A549 (cell line): Measurements from ENCODE around the gene SMARCD1. TPM values are rescaled to one million over a fixed set of nuclear protein-coding genes. Genes with fewer than 3 reads are reported as not detected.

Experiments used
- ATAC-seq, 2 experiments: fragments of 200-7000 bp in 1 of 2; fragments of >200 bp in 1 of 2; cut with Nextera tagmentation in 1 of 2; cut with Tn5 transposase in 1 of 2; 3 replicates each; pipeline versions ENCODE4 v1.8.0 to v1.9.1; 2018 to 2020; ENCODE audit warnings: mild to moderate bottlenecking in 1 of 2, moderate library complexity in 1 of 2
- CTCF ChIA-PET: fragments of 300-600 bp; sonication (Branson Sonifier 250); formaldehyde crosslinking; extraction: SDS; loops from one replicate; lab custom pipeline; 2021; ENCODE audit warnings: antibody characterized with exemption, inconsistent platforms; lab: Yijun Ruan, JAX
- POLR2A ChIA-PET: fragments of 350-600 bp; formaldehyde crosslinking; extraction: SDS; loops from one replicate; lab custom pipeline; 2021; ENCODE audit warnings: antibody characterized with exemption, inconsistent platforms; lab: Yijun Ruan, JAX
- DNase-seq, 2 experiments: peaks; one replicate each; pipeline versions ENCODE4 v3.0.0 to v3.0.0-alpha.2; 2011 to 2016; ENCODE audit warnings: low read depth in 1 of 2, low spot score in 1 of 2
- FAIRE-seq: peaks from 2 replicates; lab custom pipeline; 2011; peaks lifted over from hg19 to GRCh38; lab: Jason Lieb, UNC
- H3K27ac ChIP-seq, 2 experiments: fragments of >200 bp; sonication (Bioruptor Twin); formaldehyde crosslinking; 3 replicates each; pipeline ENCODE4 v1.5.1; 2016 to 2017
- H3K4me1 ChIP-seq: fragments of >200 bp; sonication (Bioruptor Twin); formaldehyde crosslinking; 3 replicates; pipeline ENCODE4 v1.6.1; 2016
- H3K4me2 ChIP-seq: fragments of >200 bp; sonication (Bioruptor Twin); formaldehyde crosslinking; 3 replicates; pipeline ENCODE4 v1.6.1; 2016
- H3K4me3 ChIP-seq: fragments of >200 bp; sonication (Bioruptor Twin); formaldehyde crosslinking; 3 replicates; pipeline ENCODE4 v1.5.1; 2016
- H3K9me3 ChIP-seq: fragments of >200 bp; sonication (Bioruptor Twin); formaldehyde crosslinking; 3 replicates; pipeline ENCODE4 v1.6.1; 2016
- BHLHE40 ChIP-seq: IDR thresholded peaks from 2 replicates; pipeline ENCODE4 v1.6.1; 2012; ENCODE audit warnings: low read depth, low read length, inconsistent platforms
- CBX8 ChIP-seq: fragments of 200-600 bp; sonication (generic); IDR thresholded peaks from 2 replicates; pipeline ENCODE4 v1.6.1; 2016
- CEBPB ChIP-seq, 2 experiments: fragments of >200 bp in 1 of 2; sonication (Bioruptor Twin) in 1 of 2; formaldehyde crosslinking in 1 of 2; IDR thresholded peaks; 2 replicates each; pipeline ENCODE4 v1.6.1; 2012 to 2016
- CHD2 ChIP-seq: fragments of 150-350 bp; IDR thresholded peaks from 2 replicates; pipeline ENCODE4 v1.6.1; 2014; ENCODE audit warnings: low read length; ENCODE audit not compliant: partially characterized antibody
- EP300 ChIP-seq, 2 experiments: fragments of >200 bp; sonication (Bioruptor Twin); formaldehyde crosslinking; IDR thresholded peaks; 2 replicates in 1 of 2; 3 replicates in 1 of 2; pipeline ENCODE4 v1.6.1; 2016 to 2017
- FOSB ChIP-seq: fragments of 250-450 bp; sonication (Bioruptor Pico); IDR thresholded peaks from 2 replicates; pipeline ENCODE4 v1.5.0; 2020; ENCODE audit warnings: mild to moderate bottlenecking, moderate library complexity
- GATA3 ChIP-seq: IDR thresholded peaks from 2 replicates; pipeline ENCODE4 v1.6.1; 2012; ENCODE audit warnings: borderline replicate concordance
- HDAC2 ChIP-seq: fragments of 200-600 bp; sonication (generic); IDR thresholded peaks from 2 replicates; pipeline ENCODE4 v1.6.1; 2016
- HEYL ChIP-seq: fragments of 250-450 bp; sonication (Bioruptor Pico); IDR thresholded peaks from 2 replicates; pipeline ENCODE4 v1.8.0; 2021; ENCODE audit warnings: mild to moderate bottlenecking, moderate library complexity
- HOXB13 ChIP-seq: fragments of 250-450 bp; sonication (Bioruptor Pico); IDR thresholded peaks from 2 replicates; pipeline ENCODE4 v1.5.0; 2020; ENCODE audit warnings: low read depth, mild to moderate bottlenecking, moderate library complexity
- HOXB5 ChIP-seq: fragments of 250-450 bp; sonication (Bioruptor Pico); IDR thresholded peaks from 2 replicates; pipeline ENCODE4 v1.5.0; 2020; ENCODE audit warnings: mild to moderate bottlenecking, moderate library complexity
- JUN ChIP-seq, 2 experiments: fragments of >200 bp; sonication (Bioruptor Twin); formaldehyde crosslinking; IDR thresholded peaks; 2 replicates in 1 of 2; 3 replicates in 1 of 2; pipeline ENCODE4 v1.6.1; 2016 to 2017
- KDM1A ChIP-seq: fragments of 200-600 bp; sonication (generic); IDR thresholded peaks from 2 replicates; pipeline ENCODE4 v1.6.1; 2016; ENCODE audit warnings: low read depth, mild to moderate bottlenecking
- MAFK ChIP-seq: fragments of 450-650 bp; IDR thresholded peaks from 2 replicates; pipeline ENCODE4 v1.6.1; 2014; ENCODE audit not compliant: partially characterized antibody
- NFE2L2 ChIP-seq: fragments of 150-350 bp; conservative IDR thresholded peaks from 2 replicates; pipeline ENCODE4 v1.6.1; 2014; ENCODE audit warnings: low read length
- NPAS2 ChIP-seq: fragments of 250-450 bp; sonication (Bioruptor Pico); IDR thresholded peaks from 2 replicates; pipeline ENCODE4 v1.8.0; 2022; ENCODE audit warnings: mild to moderate bottlenecking, moderate library complexity, borderline replicate concordance
- PHF8 ChIP-seq: fragments of 200-600 bp; sonication (generic); IDR thresholded peaks from 2 replicates; pipeline ENCODE4 v1.6.1; 2016; ENCODE audit warnings: low read depth, mild to moderate bottlenecking, antibody characterized with exemption, moderate library complexity, borderline replicate concordance
- RFX5 ChIP-seq: fragments of 450-650 bp; IDR thresholded peaks from 2 replicates; pipeline ENCODE4 v1.7.1; 2014; ENCODE audit warnings: antibody characterized with exemption, mild to moderate bottlenecking, moderate library complexity
- ZC3H11A ChIP-seq: fragments of 450-650 bp; IDR thresholded peaks from 2 replicates; pipeline ENCODE4 v1.6.1; 2014; ENCODE audit warnings: antibody characterized with exemption, mild to moderate bottlenecking
- ZNF302 ChIP-seq: fragments of 250-450 bp; sonication (Bioruptor Pico); IDR thresholded peaks from 2 replicates; pipeline ENCODE4 v1.9.0; 2021; ENCODE audit warnings: inconsistent platforms, mild to moderate bottlenecking, moderate library complexity
- ZSCAN20 ChIP-seq: fragments of 250-450 bp; sonication (Bioruptor Pico); IDR thresholded peaks from 2 replicates; pipeline ENCODE4 v1.8.0; 2022; ENCODE audit warnings: mild to moderate bottlenecking, moderate library complexity
- WGBS: methylation state at CpG from one replicate; pipeline ENCODE4 v1.1.6; 2017; ENCODE audit errors: missing lambda C conversion rate; 5-methylcytosine and 5-hydroxymethylcytosine counted together
- polyA plus RNA-seq, 4 experiments: library from polyadenylated mRNA; depleted of rRNA in 3 of 4; stranded (reverse); fragments of >200 nt; fragmentation: RNase III in 1 of 4; extraction: RNeasy Plus Mini Kit Qiagen cat#74134 plus additional on column Dnase treatment in 1 of 4; gene quantifications; 2 replicates in 3 of 4; 3 replicates in 1 of 4; pipeline ENCODE4 v1.2.3, GENCODE V29; 2011 to 2017
- TF ChIP-seq, protein P1 (sequence below): IDR thresholded peaks from 2 replicates; pipeline ENCODE4 v1.6.1; 2012
- TF ChIP-seq, protein P2 (sequence below): IDR thresholded peaks from 2 replicates; pipeline ENCODE4 v1.6.1; 2012; ENCODE audit warnings: low read depth, borderline replicate concordance
- TF ChIP-seq, protein P3 (sequence below): IDR thresholded peaks from 2 replicates; pipeline ENCODE4 v1.6.1; 2012
- TF ChIP-seq, protein P4 (sequence below): fragments of 450-650 bp; IDR thresholded peaks from 2 replicates; pipeline ENCODE4 v1.6.1; 2014; ENCODE audit warnings: antibody characterized with exemption

SMARCD1 gene
- polyA plus RNA-seq, 2 of the 4 experiments (the other 2 are of a cell fraction): 62.5 to 80.7 TPM

DNA sequence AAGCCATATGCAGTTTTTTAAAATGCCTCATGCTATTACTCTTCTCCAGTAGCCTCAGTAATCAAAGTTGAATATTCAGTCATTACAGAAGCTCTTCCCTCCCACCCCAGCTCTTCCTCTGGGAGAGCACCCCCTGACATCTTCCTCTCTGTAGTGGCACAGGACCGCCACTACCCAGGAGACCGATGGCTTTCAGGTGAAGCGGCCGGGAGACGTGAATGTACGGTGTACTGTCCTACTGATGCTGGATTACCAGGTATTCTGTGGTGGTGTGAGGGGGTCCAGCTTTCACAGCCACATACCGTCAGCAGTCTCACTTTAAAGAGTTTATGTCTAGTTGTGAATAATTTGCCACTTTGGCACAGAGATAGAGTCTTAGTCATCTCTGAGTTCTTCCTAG is 4.6 kb downstream of the SMARCD1 start:
- CTCF ChIA-PET: interaction anchor here (0.7 to 33.6 kb wide), 18 partner anchors 12 to 700 kb away, joined by 3 to 708 read pairs (median 4); partner anchors contain the start of genes AQP5, AQP6, COX14 and GPD1

DNA sequence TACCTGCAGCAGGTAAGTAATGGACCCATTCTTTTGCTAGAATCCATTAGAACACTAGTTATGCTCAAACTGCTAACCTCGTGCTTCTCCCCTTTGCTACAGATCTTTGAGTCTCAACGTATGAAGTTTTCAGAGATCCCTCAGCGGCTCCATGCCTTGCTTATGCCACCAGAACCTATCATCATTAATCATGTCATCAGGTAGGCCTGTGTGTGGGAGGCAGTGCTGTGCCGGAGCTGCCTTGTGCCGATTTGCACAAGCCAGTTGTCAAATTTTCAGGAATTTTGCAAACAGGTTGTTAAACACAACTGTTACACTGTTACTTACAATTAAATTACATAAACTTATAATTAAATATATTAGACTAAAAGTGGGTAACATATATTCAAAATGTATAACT is 5.2 kb downstream of the SMARCD1 start:
- Histone ChIP-seq H3K4me1 (peaks cover 5% of the 10 kb centered on the region; the same call in 1 of the 3 replicates), H3K27ac (no peak overlapping the region), H3K4me2 (no peak overlapping the region), H3K9me3 (no peaks in the 10 kb centered on the region), H3K4me3 (no peak overlapping the region)
- ChIA-PET CTCF (interaction anchor here (1.1 to 33.6 kb wide), 12 partner anchors 13 to 225 kb away, joined by 3 to 708 read pairs (median 6); partner anchors contain the start of genes AQP5, AQP6, COX14 and GPD1), POLR2A (interaction anchor here (1.1 kb wide), 1 partner anchor 77 kb away, joined by 5 read pairs; the partner anchor contains the start of gene CERS5)
- 92% methylated on average over 5 of the region's 5 CpGs for WGBS
- TF ChIP-seq NPAS2 (CRISPR knock-in tag) (no peak), ZSCAN20 (CRISPR knock-in tag) (no peak), PHF8 (no peak), GATA3 (no peak), HOXB5 (CRISPR knock-in tag) (no peak), EP300 (IDR thresholded peaks at IDR 0.05) (no peak), NFE2L2 (no peak), BHLHE40 (no peak), ZC3H11A (no peak), CHD2 (no peak), KDM1A (no peak), MAFK (no peak), HEYL (CRISPR knock-in tag) (no peak), ZNF302 (CRISPR knock-in tag) (no peak), RFX5 (no peak)
- TF ChIP-seq, protein P1, sequence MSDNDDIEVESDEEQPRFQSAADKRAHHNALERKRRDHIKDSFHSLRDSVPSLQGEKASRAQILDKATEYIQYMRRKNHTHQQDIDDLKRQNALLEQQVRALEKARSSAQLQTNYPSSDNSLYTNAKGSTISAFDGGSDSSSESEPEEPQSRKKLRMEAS: no peak
- TF ChIP-seq, protein P2, sequence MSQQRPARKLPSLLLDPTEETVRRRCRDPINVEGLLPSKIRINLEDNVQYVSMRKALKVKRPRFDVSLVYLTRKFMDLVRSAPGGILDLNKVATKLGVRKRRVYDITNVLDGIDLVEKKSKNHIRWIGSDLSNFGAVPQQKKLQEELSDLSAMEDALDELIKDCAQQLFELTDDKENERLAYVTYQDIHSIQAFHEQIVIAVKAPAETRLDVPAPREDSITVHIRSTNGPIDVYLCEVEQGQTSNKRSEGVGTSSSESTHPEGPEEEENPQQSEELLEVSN: no peak
- TF ChIP-seq, protein P3, sequence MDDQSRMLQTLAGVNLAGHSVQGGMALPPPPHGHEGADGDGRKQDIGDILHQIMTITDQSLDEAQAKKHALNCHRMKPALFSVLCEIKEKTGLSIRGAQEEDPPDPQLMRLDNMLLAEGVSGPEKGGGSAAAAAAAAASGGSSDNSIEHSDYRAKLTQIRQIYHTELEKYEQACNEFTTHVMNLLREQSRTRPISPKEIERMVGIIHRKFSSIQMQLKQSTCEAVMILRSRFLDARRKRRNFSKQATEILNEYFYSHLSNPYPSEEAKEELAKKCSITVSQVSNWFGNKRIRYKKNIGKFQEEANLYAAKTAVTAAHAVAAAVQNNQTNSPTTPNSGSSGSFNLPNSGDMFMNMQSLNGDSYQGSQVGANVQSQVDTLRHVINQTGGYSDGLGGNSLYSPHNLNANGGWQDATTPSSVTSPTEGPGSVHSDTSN: no peak
- TF ChIP-seq, protein P4, sequence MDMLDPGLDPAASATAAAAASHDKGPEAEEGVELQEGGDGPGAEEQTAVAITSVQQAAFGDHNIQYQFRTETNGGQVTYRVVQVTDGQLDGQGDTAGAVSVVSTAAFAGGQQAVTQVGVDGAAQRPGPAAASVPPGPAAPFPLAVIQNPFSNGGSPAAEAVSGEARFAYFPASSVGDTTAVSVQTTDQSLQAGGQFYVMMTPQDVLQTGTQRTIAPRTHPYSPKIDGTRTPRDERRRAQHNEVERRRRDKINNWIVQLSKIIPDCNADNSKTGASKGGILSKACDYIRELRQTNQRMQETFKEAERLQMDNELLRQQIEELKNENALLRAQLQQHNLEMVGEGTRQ: no peak
- FAIRE-seq: no peak
- ATAC-seq: no peak
- no peak for DNase-seq

More for the DNA sequence above, 4.6 kb downstream of the SMARCD1 start:
- TF ChIP-seq, protein P3: no peak
- TF ChIP-seq CEBPB (IDR thresholded peaks at IDR 0.05) (no peak), ZNF302 (CRISPR knock-in tag) (no peak), JUN (IDR thresholded peaks at IDR 0.05) (no peak), HOXB5 (CRISPR knock-in tag) (no peak), CBX8 (no peak), HOXB13 (CRISPR knock-in tag) (no peak), FOSB (no peak), PHF8 (no peak), HDAC2 (no peak)
- no peak for FAIRE-seq
- peaks cover 5% of the 10 kb centered on the region; the same call in 1 of the 3 replicates for H3K4me1 ChIP-seq
- H3K9me3 ChIP-seq: no peaks in the 10 kb centered on the region
- POLR2A ChIA-PET: interaction anchor here (1.1 kb wide), 1 partner anchor 78 kb away, joined by 5 read pairs; the partner anchor contains the start of gene CERS5
- no peak overlapping the region for H3K27ac ChIP-seq
- H3K4me2 ChIP-seq: no peak overlapping the region
- H3K4me3 ChIP-seq: no peak overlapping the region
- ATAC-seq: no peak
- 99% methylated on average over 7 of the region's 7 CpGs for WGBS
- DNase-seq: no peak
